BLaER1 treated with 17β-estradiol and CSF1 and Interleukin-3, amounts not matched to agents 10 nM and 100 nM (cell line): ENCODE results near the gene GLRA1.

Experiments
- H3K27ac ChIP-seq, 11 experiments: shearing (Covaris generic); formaldehyde crosslinking; 2 replicates each; pipeline ENCODE4 v1.8.1; 2022
- H3K27me3 ChIP-seq, 11 experiments: shearing (Covaris generic); formaldehyde crosslinking; 2 replicates each; pipeline ENCODE4 v1.8.1; 2022
- H3K36me3 ChIP-seq, 11 experiments: shearing (Covaris generic); formaldehyde crosslinking; 2 replicates each; pipeline ENCODE4 v1.8.1; 2022
- H3K4me1 ChIP-seq, 10 experiments: shearing (Covaris generic); formaldehyde crosslinking; 2 replicates each; pipeline ENCODE4 v1.8.1; 2022
- H3K4me2 ChIP-seq, 11 experiments: shearing (Covaris generic); formaldehyde crosslinking; 2 replicates each; pipeline ENCODE4 v1.8.1; 2022
- H3K4me3 ChIP-seq, 10 experiments: shearing (Covaris generic); formaldehyde crosslinking; 2 replicates each; pipeline ENCODE4 v1.8.1; 2022
- H3K9ac ChIP-seq, 11 experiments: shearing (Covaris generic); formaldehyde crosslinking; 2 replicates each; pipeline ENCODE4 v1.8.1; 2022
- H3K9me3 ChIP-seq, 11 experiments: shearing (Covaris generic); formaldehyde crosslinking; replicated peaks in 1 of 11; 2 replicates each; pipeline ENCODE4 v1.8.1; 2022
- H4K20me1 ChIP-seq, 11 experiments: shearing (Covaris generic); formaldehyde crosslinking; 2 replicates each; pipeline ENCODE4 v1.8.1; 2022
- Cebpa-rat ChIP-seq, 11 experiments: shearing (Covaris generic); IDR thresholded peaks; 2 replicates each; pipeline ENCODE4 v1.8.1; 2022

Gene GLRA1

DNA sequence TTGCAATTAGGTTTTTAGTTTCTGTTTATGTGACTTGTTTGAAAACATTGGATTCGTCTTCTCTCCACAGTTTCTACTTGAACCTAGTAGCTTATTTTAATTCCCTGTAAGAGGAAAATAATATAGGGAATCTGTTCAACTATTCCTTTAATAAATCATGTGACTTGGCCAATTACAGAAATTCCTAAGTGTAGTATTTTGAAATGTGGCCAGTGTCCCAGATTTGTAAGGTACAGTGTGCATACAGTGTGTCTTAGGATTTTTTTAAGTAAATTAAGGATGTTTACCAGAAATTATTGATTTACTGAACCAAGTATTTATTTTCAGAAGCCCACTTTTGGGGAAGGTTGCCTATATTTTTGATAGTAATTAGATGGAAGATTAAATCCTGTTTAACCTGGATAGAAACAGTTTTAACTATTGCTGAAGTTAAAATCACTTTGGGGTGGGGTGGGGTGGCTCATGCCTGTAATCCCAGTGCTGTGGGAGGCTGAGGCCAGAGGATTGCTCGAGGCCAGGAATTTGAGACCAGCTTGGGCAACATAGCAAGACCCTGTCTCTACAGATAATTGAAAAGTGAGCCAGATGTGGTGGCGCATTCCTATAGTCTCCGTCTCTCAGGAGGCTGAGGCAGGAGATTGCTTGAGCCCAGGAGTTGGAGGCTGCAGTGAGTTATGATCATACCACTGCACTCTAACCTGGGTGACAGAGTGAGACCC is 116.0 kb downstream of the GLRA1 start:
- Histone ChIP-seq H3K4me1 (peaks cover 0 to 34% (median 0%) of the 10 kb centered on the region in 10 experiments; a peak in 6 of 20 replicates), H3K4me2 (no peak overlapping the region), H3K27me3 (no peaks in the 10 kb centered on the region), H4K20me1 (peaks cover 4 to 96% (median 51%) of the 10 kb centered on the region in 11 experiments; a peak in 16 of 22 replicates), H3K27ac (no peak overlapping the region), H3K4me3 (no peak overlapping the region), H3K9me3 (no peaks in the 10 kb centered on the region), H3K9ac (no peak overlapping the region), H3K36me3 (peaks cover 91 to 100% (median 99%) of the 10 kb centered on the region in 11 experiments)
- TF ChIP-seq Cebpa-rat (IDR thresholded peaks at IDR 0.05): no peak

DNA sequence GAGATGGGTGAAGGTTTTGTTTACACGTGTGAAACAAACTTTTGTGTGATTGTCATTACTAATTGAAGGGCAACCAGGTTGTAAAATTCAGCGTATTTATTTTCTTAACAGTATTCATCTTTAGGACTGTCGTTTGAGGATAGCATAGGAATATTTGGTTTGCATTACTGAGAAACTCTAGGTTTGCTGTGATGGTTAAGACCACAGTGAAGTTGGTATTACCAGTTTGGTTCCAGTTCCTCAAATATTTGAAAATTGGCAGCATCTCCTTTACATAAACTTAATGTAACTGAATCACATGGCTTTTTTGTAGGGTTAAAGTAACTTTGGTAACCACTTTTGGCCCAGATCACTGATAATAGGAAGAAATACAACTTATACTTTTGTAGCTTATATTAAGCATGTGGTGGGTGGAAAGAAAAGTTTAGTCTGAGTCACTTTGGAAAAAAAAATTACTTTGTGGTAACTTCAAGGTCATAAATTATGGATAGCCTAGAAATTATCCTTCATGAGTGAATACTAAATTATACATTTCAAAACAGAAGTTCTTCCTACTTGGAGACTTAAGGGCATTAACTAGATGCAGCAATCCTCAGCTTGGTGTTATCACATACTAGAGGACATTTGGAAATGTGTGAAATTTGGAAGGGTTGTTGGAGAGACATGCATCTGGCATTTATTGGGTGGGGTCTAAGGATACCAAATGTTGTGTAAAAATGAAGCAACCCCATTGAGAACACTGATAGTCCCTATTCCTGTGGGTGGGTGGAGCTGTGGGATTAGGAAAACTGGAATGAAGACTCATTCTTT is 119.0 kb downstream of the GLRA1 start:
- Histone ChIP-seq H3K4me2 (no peak overlapping the region), H3K27me3 (no peaks in the 10 kb centered on the region)

GRCh38 chr5:151800532-151800931 is 124.1 kb downstream of the GLRA1 start:
- H3K4me3 ChIP-seq: no peak overlapping the region
- H3K4me1 ChIP-seq: peaks cover 0 to 25% (median 11%) of the 10 kb centered on the region in 10 experiments; a peak in 12 of 20 replicates
- H3K4me2 ChIP-seq: no peak overlapping the region
- no peak overlapping the region for H3K9ac ChIP-seq
- H3K27ac ChIP-seq: peak overlapping the region in 1 of 11 experiments; percentile 0; a peak in 1 of 22 replicates
- H3K9me3 ChIP-seq: no peaks in the 10 kb centered on the region
- TF ChIP-seq Cebpa-rat (IDR thresholded peaks at IDR 0.05): no peak
- H3K36me3 ChIP-seq: peaks cover 96 to 100% (median 99%) of the 10 kb centered on the region in 11 experiments
- H3K27me3 ChIP-seq: no peaks in the 10 kb centered on the region
- H4K20me1 ChIP-seq: peaks cover 32 to 98% (median 85%) of the 10 kb centered on the region in 11 experiments; a peak in 21 of 22 replicates

More for the DNA sequence above, 119.0 kb downstream of the GLRA1 start:
- Histone ChIP-seq H3K4me3 (no peak overlapping the region), H3K36me3 (peaks cover 93 to 100% (median 100%) of the 10 kb centered on the region in 11 experiments), H3K4me1 (peaks cover 0 to 27% (median 10%) of the 10 kb centered on the region in 10 experiments; a peak in 13 of 20 replicates), H3K27ac (no peak overlapping the region), H3K9ac (no peak overlapping the region), H4K20me1 (peaks cover 8 to 98% (median 68%) of the 10 kb centered on the region in 11 experiments; a peak in 17 of 22 replicates), H3K9me3 (no peaks in the 10 kb centered on the region)
- TF ChIP-seq Cebpa-rat (IDR thresholded peaks at IDR 0.05): no peak

DNA sequence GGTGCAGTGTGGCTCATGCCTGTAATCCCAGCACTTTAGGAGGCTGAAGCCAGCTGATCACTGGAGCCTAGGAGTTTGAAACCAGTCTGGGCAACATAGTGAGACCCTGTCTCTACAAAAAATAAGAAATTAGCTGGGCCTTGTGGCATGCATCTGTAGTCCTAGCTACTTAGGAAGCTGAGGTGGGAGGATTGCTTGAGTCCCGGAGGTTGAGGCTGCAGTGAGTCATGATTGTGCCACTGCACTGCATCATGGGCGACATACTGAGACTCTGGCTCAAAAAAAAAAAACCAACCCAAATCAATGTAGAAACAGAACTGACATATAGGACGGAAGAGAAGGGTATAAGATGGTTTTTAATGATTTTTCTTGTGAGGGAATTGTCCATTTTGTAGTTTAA is 125.2 kb downstream of the GLRA1 start:
- Histone ChIP-seq H3K9me3 (no peaks in the 10 kb centered on the region), H3K4me2 (no peak overlapping the region), H3K36me3 (peaks cover 97 to 100% (median 99%) of the 10 kb centered on the region in 11 experiments), H3K27me3 (no peaks in the 10 kb centered on the region), H4K20me1 (peaks cover 34 to 99% (median 86%) of the 10 kb centered on the region in 11 experiments; a peak in 21 of 22 replicates), H3K4me1 (peaks cover 0 to 25% (median 11%) of the 10 kb centered on the region in 10 experiments; a peak in 10 of 20 replicates), H3K9ac (no peak overlapping the region), H3K27ac (no peak overlapping the region), H3K4me3 (no peak overlapping the region)
- no peak for TF ChIP-seq Cebpa-rat (IDR thresholded peaks at IDR 0.05)

DNA sequence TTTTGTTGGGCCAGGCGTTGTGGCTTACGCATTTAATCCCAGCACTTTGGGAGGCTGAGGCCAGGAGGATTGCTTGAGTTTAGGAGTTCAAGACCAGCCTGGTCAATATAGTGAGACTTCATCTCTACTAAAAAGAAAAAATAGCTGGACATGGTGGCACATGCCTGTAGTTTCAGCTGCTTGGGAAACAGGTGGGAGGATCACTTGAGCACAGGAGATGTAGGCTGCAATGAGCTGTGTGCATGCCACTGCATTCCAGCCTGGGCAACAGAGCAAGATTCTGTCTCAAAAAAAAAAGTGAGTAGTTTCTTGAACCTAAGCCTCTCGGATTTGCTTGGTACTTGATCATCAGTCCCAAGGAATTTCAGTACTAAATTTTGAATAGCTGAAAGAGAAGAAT is 126.0 kb downstream of the GLRA1 start:
- Histone ChIP-seq H3K27me3 (no peaks in the 10 kb centered on the region), H3K9me3 (no peaks in the 10 kb centered on the region), H3K27ac (no peak overlapping the region), H4K20me1 (peaks cover 33 to 100% (median 90%) of the 10 kb centered on the region in 11 experiments), H3K36me3 (peaks cover 97 to 100% (median 99%) of the 10 kb centered on the region in 11 experiments), H3K4me1 (peaks cover 0 to 25% (median 11%) of the 10 kb centered on the region in 10 experiments; a peak in 10 of 20 replicates), H3K9ac (no peak overlapping the region), H3K4me2 (no peak overlapping the region), H3K4me3 (no peak overlapping the region)
- no peak for TF ChIP-seq Cebpa-rat (IDR thresholded peaks at IDR 0.05)

GRCh38 chr5:151795426-151795825 is 129.2 kb downstream of the GLRA1 start:
- peaks cover 0 to 14% (median under 1%) of the 10 kb centered on the region in 10 experiments; a peak in 6 of 20 replicates for H3K4me1 ChIP-seq
- TF ChIP-seq Cebpa-rat (IDR thresholded peaks at IDR 0.05): no peak
- no peaks in the 10 kb centered on the region for H3K9me3 ChIP-seq
- H3K4me2 ChIP-seq: no peak overlapping the region
- H3K27ac ChIP-seq: no peak overlapping the region
- no peak overlapping the region for H3K9ac ChIP-seq
- peaks cover 98 to 100% (median 99%) of the 10 kb centered on the region in 11 experiments for H3K36me3 ChIP-seq
- peaks cover 49 to 100% (median 96%) of the 10 kb centered on the region in 11 experiments for H4K20me1 ChIP-seq
- no peak overlapping the region for H3K4me3 ChIP-seq
- no peaks in the 10 kb centered on the region for H3K27me3 ChIP-seq

DNA sequence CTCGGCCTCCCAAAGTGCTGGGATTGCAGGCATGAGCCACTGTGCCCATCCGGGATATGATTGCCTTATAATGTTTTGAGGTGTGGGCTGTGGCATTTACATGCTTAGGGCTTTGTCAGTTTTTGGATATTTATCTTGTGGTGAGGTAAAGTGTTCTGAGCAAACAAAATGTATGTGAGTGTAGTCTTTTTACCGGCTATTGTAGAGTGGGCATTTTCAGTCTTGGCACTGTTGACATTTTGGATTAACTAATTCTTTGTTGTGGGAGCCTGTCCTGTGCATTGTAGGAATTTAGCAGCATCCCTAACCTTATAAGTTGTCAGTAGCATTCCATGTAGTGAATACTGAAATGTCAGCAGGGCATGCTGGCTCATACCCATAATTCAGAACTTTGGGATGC is 131.3 kb downstream of the GLRA1 start:
- H4K20me1 ChIP-seq: peaks cover 51 to 100% (median 98%) of the 10 kb centered on the region in 11 experiments
- H3K4me1 ChIP-seq: peaks cover 0 to 3% (median 0%) of the 10 kb centered on the region in 10 experiments; a peak in 1 of 20 replicates
- no peak overlapping the region for H3K4me3 ChIP-seq
- H3K9me3 ChIP-seq: no peaks in the 10 kb centered on the region
- H3K27ac ChIP-seq: no peak overlapping the region
- no peaks in the 10 kb centered on the region for H3K27me3 ChIP-seq
- no peak overlapping the region for H3K4me2 ChIP-seq
- TF ChIP-seq Cebpa-rat (IDR thresholded peaks at IDR 0.05): no peak
- peaks cover 98 to 100% (median 99%) of the 10 kb centered on the region in 11 experiments for H3K36me3 ChIP-seq
- H3K9ac ChIP-seq: no peak overlapping the region

DNA sequence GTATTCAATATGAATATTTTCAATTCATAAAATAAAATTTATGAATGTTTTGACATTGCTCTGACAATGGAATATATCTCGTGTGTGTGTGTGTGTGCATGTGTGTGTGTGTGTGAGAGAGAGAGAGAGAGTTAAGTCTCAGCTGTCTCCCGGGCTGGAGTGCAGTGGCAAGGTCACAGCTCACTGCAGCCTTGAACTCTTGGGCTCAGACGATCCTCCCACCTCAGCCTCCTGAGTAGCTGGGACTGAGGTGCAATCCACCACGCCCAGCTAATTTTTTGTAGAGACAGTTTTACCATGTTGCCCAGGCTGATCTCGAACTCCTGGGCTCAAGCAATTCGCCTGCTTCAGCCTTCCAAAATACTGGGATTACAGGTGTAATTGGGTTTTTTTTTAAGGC is 136.8 kb downstream of the GLRA1 start:
- H3K4me3 ChIP-seq: no peak overlapping the region
- no peak overlapping the region for H3K4me2 ChIP-seq
- no peak overlapping the region for H3K27ac ChIP-seq
- H3K9ac ChIP-seq: no peak overlapping the region
- H3K4me1 ChIP-seq: peaks cover 14 to 27% (median 17%) of the 10 kb centered on the region in 10 experiments; a peak in 18 of 20 replicates
- no peaks in the 10 kb centered on the region for H3K9me3 ChIP-seq
- peaks cover 76 to 100% (median 100%) of the 10 kb centered on the region in 11 experiments for H4K20me1 ChIP-seq
- H3K27me3 ChIP-seq: no peaks in the 10 kb centered on the region
- peaks cover 66 to 85% (median 72%) of the 10 kb centered on the region in 11 experiments for H3K36me3 ChIP-seq
- no peak for TF ChIP-seq Cebpa-rat (IDR thresholded peaks at IDR 0.05)

DNA sequence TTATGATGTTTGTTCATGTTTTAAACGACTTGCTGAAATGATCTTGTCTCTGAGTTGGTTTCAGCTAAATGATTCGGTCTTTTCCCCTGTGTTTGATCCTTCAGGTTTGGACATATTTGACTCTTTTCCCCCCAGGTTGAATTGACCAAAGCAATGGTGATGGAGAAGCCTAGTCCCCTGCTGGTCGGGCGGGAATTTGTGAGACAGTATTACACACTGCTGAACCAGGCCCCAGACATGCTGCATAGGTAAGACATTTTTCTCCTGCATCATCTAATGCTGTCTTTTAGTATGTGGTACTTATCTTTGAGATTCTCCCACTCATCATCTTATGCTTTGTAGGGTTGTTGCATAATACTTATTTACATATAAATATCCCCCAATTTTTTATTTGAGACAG is 138.2 kb downstream of the GLRA1 start:
- H3K9me3 ChIP-seq: no peaks in the 10 kb centered on the region
- no peaks in the 10 kb centered on the region for H3K27me3 ChIP-seq
- no peak overlapping the region for H3K4me3 ChIP-seq
- peaks cover 77 to 100% (median 100%) of the 10 kb centered on the region in 11 experiments for H4K20me1 ChIP-seq
- no peak overlapping the region for H3K4me2 ChIP-seq
- H3K36me3 ChIP-seq: peaks cover 52 to 72% (median 60%) of the 10 kb centered on the region in 11 experiments
- H3K9ac ChIP-seq: no peak overlapping the region
- TF ChIP-seq Cebpa-rat (IDR thresholded peaks at IDR 0.05): no peak
- no peak overlapping the region for H3K27ac ChIP-seq
- peaks cover 16 to 39% (median 26%) of the 10 kb centered on the region in 10 experiments; a peak in 18 of 20 replicates for H3K4me1 ChIP-seq
